Thyroid gland (tissue), 4 donors: ENCODE results near the gene KLHL17. TPM values are rescaled to one million over a fixed set of nuclear protein-coding genes. Genes with fewer than 3 reads are reported as not detected.

Experiments used
- DNase-seq, 2 donors: peaks; one replicate each; pipeline ENCODE4 v3.0.0-alpha.2; 2019
- H3K27ac ChIP-seq, 3 donors: fragments of 200-600 bp; sonication (generic); 1 replicate in 2 of 3; 2 replicates in 1 of 3; pipeline ENCODE4 v1.5.1; 2016 to 2019; ENCODE audit warnings: mild to moderate bottlenecking in 1 of 3, moderate library complexity in 1 of 3
- H3K27me3 ChIP-seq: fragments of 200-600 bp; sonication (generic); one replicate; pipeline ENCODE4 v1.5.1; 2019
- H3K36me3 ChIP-seq, 2 donors: fragments of 200-600 bp; sonication (generic); one replicate each; pipeline ENCODE4 v1.5.1; 2016 to 2019
- H3K4me1 ChIP-seq, 2 donors: fragments of 200-600 bp; sonication (generic); one replicate each; pipeline ENCODE4 v1.5.1; 2017 to 2019
- H3K4me3 ChIP-seq, 3 donors: fragments of 200-600 bp; sonication (generic); replicated peaks in 1 of 3; 1 replicate in 2 of 3; 2 replicates in 1 of 3; pipeline ENCODE4 v1.5.1; 2016; ENCODE audit warnings: mild to moderate bottlenecking in 1 of 3
- H3K9me3 ChIP-seq: fragments of 200-600 bp; sonication (generic); one replicate; pipeline ENCODE4 v1.5.1; 2017
- CTCF ChIP-seq, 6 experiments: fragments of 200-600 bp in 3 of 6; fragments of 450-650 bp in 3 of 6; sonication (generic) in 3 of 6; IDR thresholded peaks; one replicate each; pipeline ENCODE4 v1.5.1; 2016 to 2019; ENCODE audit warnings: antibody characterized with exemption in 6 of 6, mild to moderate bottlenecking in 2 of 6, inconsistent platforms in 1 of 6, moderate library complexity in 1 of 6
- POLR2A ChIP-seq, 2 donors: fragments of 450-650 bp; IDR thresholded peaks; one replicate each; pipeline ENCODE4 v1.6.1; 2017; ENCODE audit warnings: antibody characterized with exemption in 2 of 2, mild to moderate bottlenecking in 2 of 2, moderate library complexity in 1 of 2
- WGBS, 2 donors: methylation state at CpG; one replicate each; pipeline ENCODE4 v1.1.5; 2017; 5-methylcytosine and 5-hydroxymethylcytosine counted together
- intact Hi-C: fragments of 100-400 bp; cut with DNase I; formaldehyde crosslinking; loops from one replicate; pipeline ENCODE4 v1.15.1; 2023
- total RNA-seq, 4 donors: library from RNA; depleted of rRNA; stranded (reverse); fragments of >200 nt; gene quantifications; one replicate each; pipeline ENCODE4 v1.2.3, GENCODE V29; 2016

KLHL17 gene
- total RNA-seq = 10 to 100 TPM in 2 of 4 donors, 1 to 10 TPM in 2; 3.4 to 10.9 (median 10.3) TPM

- peaks cover 14% of the 10 kb centered on the region in 2 donors for H3K36me3 ChIP-seq
- peak; percentile 54 to 70 for DNase-seq
- 1 to 4% methylated on average over 12 to 17 of the region's 109 CpGs for WGBS, 2 donors
- peaks cover 17 to 28% of the 10 kb centered on the region in 2 donors for H3K4me1 ChIP-seq
- no peaks in the 10 kb centered on the region for H3K27me3 ChIP-seq
- no peak within 1 kb of the TSS for H3K27ac ChIP-seq
- no peaks in the 10 kb centered on the region for H3K9me3 ChIP-seq
- peak within 1 kb of the TSS in 2 of 3 donors; percentile 32 to 94 for H3K4me3 ChIP-seq
- intact Hi-C loops = no loop called here
- TF ChIP-seq POLR2A (IDR thresholded peaks at IDR 0.05) (no peak), CTCF (IDR thresholded peaks at IDR 0.05) (no peak)
Observed at GRCh38 chr1:960363-961131, at the start of gene KLHL17. Gene KLHL17 (plus strand): TSS chr1:960584. CDS start chr1:960694, 110 bp downstream.

DNA sequence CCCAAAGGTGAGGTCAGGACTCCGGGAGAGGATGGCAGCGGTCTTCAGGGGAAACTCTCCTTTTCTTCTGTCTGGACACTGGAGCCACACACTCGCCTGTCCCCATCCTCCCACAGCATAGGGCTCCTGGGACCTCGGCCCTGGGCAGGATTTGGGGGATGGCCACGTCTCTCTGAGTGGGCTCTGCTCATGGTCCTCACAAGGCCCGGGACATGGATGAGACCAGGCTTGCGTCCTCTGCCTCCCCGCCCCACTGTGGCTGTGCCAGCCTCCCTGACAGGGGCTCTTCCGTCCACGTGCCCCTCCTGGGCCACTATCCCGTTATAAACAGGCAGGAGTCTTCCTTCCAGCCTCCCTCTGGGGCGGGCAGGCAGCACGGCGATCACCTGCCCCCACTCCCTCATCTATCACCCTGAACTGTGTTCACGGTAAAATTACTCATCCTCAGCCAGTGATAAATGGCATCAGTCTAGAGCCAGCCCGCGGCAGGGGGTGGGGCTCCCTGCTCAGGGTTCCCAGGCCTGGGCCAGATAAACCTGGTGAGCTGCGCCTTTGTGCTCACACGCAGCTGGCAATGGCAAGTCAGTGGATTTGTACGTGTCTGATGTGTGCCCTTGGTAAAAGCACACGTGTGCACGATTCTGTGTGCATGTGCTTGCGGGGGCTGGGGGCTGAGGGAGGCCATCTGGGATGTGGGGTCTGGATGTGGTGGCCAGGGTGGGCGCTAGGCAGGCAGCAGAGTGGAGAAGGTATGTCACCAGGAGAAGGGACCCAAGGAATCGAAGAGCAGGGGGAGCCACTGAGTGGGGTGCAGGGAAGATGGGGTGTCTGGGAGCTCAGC is 49.3 kb upstream of the KLHL17 start:
- intact Hi-C loops = no loop called here
- Histone ChIP-seq H3K36me3 (no peaks in the 10 kb centered on the region), H3K9me3 (no peaks in the 10 kb centered on the region), H3K4me1 (peaks cover 0 to 21% of the 10 kb centered on the region in 2 donors), H3K27me3 (no peaks in the 10 kb centered on the region), H3K4me3 (no peak overlapping the region), H3K27ac (no peak overlapping the region)
- WGBS, 2 donors = 73 to 81% methylated on average over 21 to 25 of the region's 25 CpGs
- TF ChIP-seq POLR2A (IDR thresholded peaks at IDR 0.05) (no peak), CTCF (IDR thresholded peaks at IDR 0.05) (no peak)
- peak; percentile 0 for DNase-seq

GRCh38 chr1:911875-912739 is 48.3 kb upstream of the KLHL17 start:
- Histone ChIP-seq H3K36me3 (no peaks in the 10 kb centered on the region), H3K9me3 (no peaks in the 10 kb centered on the region), H3K27me3 (no peaks in the 10 kb centered on the region), H3K27ac (no peak overlapping the region), H3K4me3 (no peak overlapping the region), H3K4me1 (peaks cover 0 to 11% of the 10 kb centered on the region in 2 donors)
- intact Hi-C loops = no loop called here
- 67 to 82% methylated on average over 13 to 15 of the region's 15 CpGs for WGBS, 2 donors
- TF ChIP-seq POLR2A (IDR thresholded peaks at IDR 0.05) (no peak), CTCF (IDR thresholded peaks at IDR 0.05) (no peak)
- DNase-seq = no peak

GRCh38 chr1:912740-913301 is 47.6 kb upstream of the KLHL17 start:
- Histone ChIP-seq H3K27me3 (no peaks in the 10 kb centered on the region), H3K36me3 (no peaks in the 10 kb centered on the region), H3K4me3 (no peak overlapping the region), H3K27ac (no peak overlapping the region), H3K4me1 (peaks cover 0 to 10% of the 10 kb centered on the region in 2 donors), H3K9me3 (no peaks in the 10 kb centered on the region)
- TF ChIP-seq CTCF (IDR thresholded peaks at IDR 0.05) (no peak), POLR2A (IDR thresholded peaks at IDR 0.05) (no peak)
- intact Hi-C loops = no loop called here
- DNase-seq = peak in 1 of 2 donors; percentile 0
- WGBS, 2 donors = 55 to 70% methylated on average over 15 to 23 of the region's 24 CpGs
